Ishikawa (cell line): ENCODE measurements around the gene GSTCD.

ENCODE experiments used
- CEBPB ChIP-seq: IDR thresholded peaks from 2 replicates; pipeline ENCODE4 v1.6.1; 2012
- CREB1 ChIP-seq: IDR thresholded peaks from 2 replicates; pipeline ENCODE4 v1.6.1; 2012; ENCODE audit warnings: low read depth
- EGR1 ChIP-seq: IDR thresholded peaks from 2 replicates; pipeline ENCODE4 v1.6.1; 2012
- EP300 ChIP-seq: IDR thresholded peaks from 2 replicates; pipeline ENCODE4 v1.6.1; 2012; ENCODE audit warnings: borderline replicate concordance
- FOXM1 ChIP-seq: IDR thresholded peaks from 2 replicates; pipeline ENCODE4 v1.6.1; 2012; ENCODE audit warnings: low read depth, borderline replicate concordance
- MAX ChIP-seq: IDR thresholded peaks from 2 replicates; pipeline ENCODE4 v1.6.1; 2012
- NFIC ChIP-seq: IDR thresholded peaks from 2 replicates; pipeline ENCODE4 v1.6.1; 2012
- RAD21 ChIP-seq: IDR thresholded peaks from 2 replicates; pipeline ENCODE4 v1.6.1; 2012; ENCODE audit warnings: low read depth
- TAF1 ChIP-seq: IDR thresholded peaks from 2 replicates; pipeline ENCODE4 v1.6.1; 2012; ENCODE audit warnings: low read depth, mild to moderate bottlenecking
- TCF12 ChIP-seq: IDR thresholded peaks from 2 replicates; pipeline ENCODE4 v1.6.1; 2012; ENCODE audit warnings: low read depth
- TEAD4 ChIP-seq: IDR thresholded peaks from 2 replicates; pipeline ENCODE4 v1.6.1; 2012
- YY1 ChIP-seq: IDR thresholded peaks from 2 replicates; pipeline ENCODE4 v1.6.1; 2012; ENCODE audit warnings: low read depth
- ZBTB7A ChIP-seq: IDR thresholded peaks from 2 replicates; pipeline ENCODE4 v1.6.1; 2012; ENCODE audit warnings: low read depth
- TF ChIP-seq, protein P1 (sequence below): IDR thresholded peaks from 2 replicates; pipeline ENCODE4 v1.6.1; 2012
- TF ChIP-seq, protein P2 (sequence below): IDR thresholded peaks from 2 replicates; pipeline ENCODE4 v1.6.1; 2012; ENCODE audit warnings: low read depth, mild to moderate bottlenecking

Gene GSTCD

GRCh38 chr4:105808030-105808749 is 99.6 kb downstream of the GSTCD start:
- TF ChIP-seq EGR1 = no peak
- TF ChIP-seq, protein P1, sequence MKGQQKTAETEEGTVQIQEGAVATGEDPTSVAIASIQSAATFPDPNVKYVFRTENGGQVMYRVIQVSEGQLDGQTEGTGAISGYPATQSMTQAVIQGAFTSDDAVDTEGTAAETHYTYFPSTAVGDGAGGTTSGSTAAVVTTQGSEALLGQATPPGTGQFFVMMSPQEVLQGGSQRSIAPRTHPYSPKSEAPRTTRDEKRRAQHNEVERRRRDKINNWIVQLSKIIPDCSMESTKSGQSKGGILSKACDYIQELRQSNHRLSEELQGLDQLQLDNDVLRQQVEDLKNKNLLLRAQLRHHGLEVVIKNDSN = no peak

DNA sequence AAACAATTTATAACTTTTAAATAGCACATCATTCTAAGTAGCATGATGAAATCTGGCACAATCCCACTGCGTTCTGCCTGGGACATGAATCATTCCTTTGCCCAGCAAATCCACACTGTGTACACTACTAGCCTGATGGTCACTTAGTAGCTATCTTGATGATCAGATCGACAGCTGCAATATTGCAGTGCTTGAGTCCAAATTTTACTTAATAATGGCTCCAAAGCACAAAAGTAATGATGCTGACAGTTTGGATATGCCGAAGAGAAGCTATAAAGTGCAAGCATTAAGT is 100.1 kb downstream of the GSTCD start:
- TF ChIP-seq CREB1 (no peak), EGR1 (no peak), CEBPB (no peak), ZBTB7A (no peak), MAX (no peak), RAD21 (no peak), TCF12 (no peak), FOXM1 (no peak), TAF1 (no peak), NFIC (no peak), TEAD4 (no peak), EP300 (no peak), YY1 (no peak)
- TF ChIP-seq, protein P1 = no peak

GRCh38 chr4:105815701-105816100 is 107.1 kb downstream of the GSTCD start:
- TF ChIP-seq RAD21 (no peak), TAF1 (no peak), YY1 (no peak), FOXM1 (no peak), TEAD4 (no peak), TCF12 (no peak), CREB1 (no peak), NFIC (no peak), EP300 (no peak), ZBTB7A (no peak), CEBPB (no peak), MAX (no peak), EGR1 (no peak)
- TF ChIP-seq, protein P2, sequence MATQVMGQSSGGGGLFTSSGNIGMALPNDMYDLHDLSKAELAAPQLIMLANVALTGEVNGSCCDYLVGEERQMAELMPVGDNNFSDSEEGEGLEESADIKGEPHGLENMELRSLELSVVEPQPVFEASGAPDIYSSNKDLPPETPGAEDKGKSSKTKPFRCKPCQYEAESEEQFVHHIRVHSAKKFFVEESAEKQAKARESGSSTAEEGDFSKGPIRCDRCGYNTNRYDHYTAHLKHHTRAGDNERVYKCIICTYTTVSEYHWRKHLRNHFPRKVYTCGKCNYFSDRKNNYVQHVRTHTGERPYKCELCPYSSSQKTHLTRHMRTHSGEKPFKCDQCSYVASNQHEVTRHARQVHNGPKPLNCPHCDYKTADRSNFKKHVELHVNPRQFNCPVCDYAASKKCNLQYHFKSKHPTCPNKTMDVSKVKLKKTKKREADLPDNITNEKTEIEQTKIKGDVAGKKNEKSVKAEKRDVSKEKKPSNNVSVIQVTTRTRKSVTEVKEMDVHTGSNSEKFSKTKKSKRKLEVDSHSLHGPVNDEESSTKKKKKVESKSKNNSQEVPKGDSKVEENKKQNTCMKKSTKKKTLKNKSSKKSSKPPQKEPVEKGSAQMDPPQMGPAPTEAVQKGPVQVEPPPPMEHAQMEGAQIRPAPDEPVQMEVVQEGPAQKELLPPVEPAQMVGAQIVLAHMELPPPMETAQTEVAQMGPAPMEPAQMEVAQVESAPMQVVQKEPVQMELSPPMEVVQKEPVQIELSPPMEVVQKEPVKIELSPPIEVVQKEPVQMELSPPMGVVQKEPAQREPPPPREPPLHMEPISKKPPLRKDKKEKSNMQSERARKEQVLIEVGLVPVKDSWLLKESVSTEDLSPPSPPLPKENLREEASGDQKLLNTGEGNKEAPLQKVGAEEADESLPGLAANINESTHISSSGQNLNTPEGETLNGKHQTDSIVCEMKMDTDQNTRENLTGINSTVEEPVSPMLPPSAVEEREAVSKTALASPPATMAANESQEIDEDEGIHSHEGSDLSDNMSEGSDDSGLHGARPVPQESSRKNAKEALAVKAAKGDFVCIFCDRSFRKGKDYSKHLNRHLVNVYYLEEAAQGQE = no peak
- TF ChIP-seq, protein P1 = no peak

DNA sequence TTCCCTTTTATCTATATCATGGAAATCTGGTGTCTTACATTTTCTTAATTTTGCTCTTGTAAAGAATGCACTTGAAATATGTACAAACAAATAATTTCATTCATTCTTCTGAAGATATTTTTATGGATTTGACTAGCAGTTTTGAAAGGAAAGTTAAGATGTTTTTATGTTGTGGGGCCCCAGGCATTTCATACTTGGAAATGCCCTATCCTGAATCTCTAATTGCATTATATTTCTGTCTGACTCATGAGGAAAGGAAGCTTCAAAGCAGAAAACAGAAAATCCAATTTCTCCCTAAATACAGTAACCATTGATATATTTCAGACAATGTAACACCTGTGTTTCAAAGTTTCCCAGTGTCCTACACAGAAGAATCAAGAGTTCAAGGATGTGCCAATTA is 113.5 kb downstream of the GSTCD start:
- TF ChIP-seq FOXM1 (no peak), NFIC (no peak)

- no peak for TF ChIP-seq CREB1
- TF ChIP-seq EGR1 = no peak
- TF ChIP-seq NFIC = no peak
- no peak for TF ChIP-seq TAF1
- no peak for TF ChIP-seq ZBTB7A
- no peak for TF ChIP-seq TEAD4
- no peak for TF ChIP-seq MAX
Observed at GRCh38 chr4:105828074-105828473, 119.5 kb downstream of the GSTCD start.

- no peak for TF ChIP-seq NFIC
- TF ChIP-seq, protein P2 = no peak
- no peak for TF ChIP-seq EGR1
- no peak for TF ChIP-seq RAD21
- TF ChIP-seq, protein P1 = no peak
- TF ChIP-seq TEAD4 = no peak
- TF ChIP-seq MAX = no peak
- TF ChIP-seq CEBPB = no peak
- TF ChIP-seq TAF1 = no peak
Observed at GRCh38 chr4:105831189-105831588, 122.6 kb downstream of the GSTCD start.
